ENCODE data around the gene SELENOF. TPM values are rescaled to one million over a fixed set of nuclear protein-coding genes. Genes with fewer than 3 reads are reported as not detected.
"Not testable (repeated sequence)": the region's sequence is repeated elsewhere in the genome, so short reads cannot be mapped to it uniquely, and the experiment has no call there.

Gene SELENOF
- polyA plus RNA-seq, 3 donors, result 277 to 335 (median 278) TPM

GRCh38 chr1:86833461-86834215 is 80.3 kb downstream of the SELENOF start:
- DNase-seq (ENCODE audit: extremely low read depth in 1 of 11, low read depth in 9 of 11, low spot score in 4 of 11), result peak; percentile 52 to 84 (median 62)

DNA sequence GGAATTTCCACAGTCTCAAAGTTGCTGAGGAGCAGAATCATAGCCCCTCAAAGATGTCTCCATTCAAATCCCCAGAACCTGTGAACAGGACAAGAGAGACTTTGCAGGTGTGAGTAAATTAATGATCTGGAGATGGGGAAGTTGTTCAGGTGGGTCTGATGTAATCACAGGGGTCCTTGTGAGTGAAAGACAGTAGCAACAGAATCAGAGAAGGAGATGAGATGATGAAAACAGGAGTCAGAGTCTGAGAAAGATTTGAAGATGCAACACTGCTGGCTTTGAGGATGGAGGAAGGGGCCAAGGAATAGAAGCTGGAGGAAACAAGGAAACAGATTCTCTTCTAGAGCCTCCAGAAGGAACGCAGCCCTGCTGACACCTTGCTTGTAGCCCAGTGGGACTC is 81.5 kb downstream of the SELENOF start:
- no peak for DNase-seq (ENCODE audit: extremely low read depth in 1 of 11, low read depth in 9 of 11, low spot score in 4 of 11)

GRCh38 chr1:86829321-86829720 is 84.6 kb downstream of the SELENOF start:
- DNase-seq (ENCODE audit: extremely low read depth in 1 of 11, low read depth in 9 of 11, low spot score in 4 of 11), result no peak

- no peak for DNase-seq (ENCODE audit: extremely low read depth in 1 of 11, low read depth in 9 of 11, low spot score in 4 of 11)
Measured at GRCh38 chr1:86828024-86828423, 85.9 kb downstream of the SELENOF start.

GRCh38 chr1:86826856-86827255 is 87.1 kb downstream of the SELENOF start:
- DNase-seq (ENCODE audit: extremely low read depth in 1 of 11, low read depth in 9 of 11, low spot score in 4 of 11), result no peak

GRCh38 chr1:86825319-86825718 is 88.6 kb downstream of the SELENOF start:
- DNase-seq (ENCODE audit: extremely low read depth in 1 of 11, low read depth in 9 of 11, low spot score in 4 of 11), result no peak

DNA sequence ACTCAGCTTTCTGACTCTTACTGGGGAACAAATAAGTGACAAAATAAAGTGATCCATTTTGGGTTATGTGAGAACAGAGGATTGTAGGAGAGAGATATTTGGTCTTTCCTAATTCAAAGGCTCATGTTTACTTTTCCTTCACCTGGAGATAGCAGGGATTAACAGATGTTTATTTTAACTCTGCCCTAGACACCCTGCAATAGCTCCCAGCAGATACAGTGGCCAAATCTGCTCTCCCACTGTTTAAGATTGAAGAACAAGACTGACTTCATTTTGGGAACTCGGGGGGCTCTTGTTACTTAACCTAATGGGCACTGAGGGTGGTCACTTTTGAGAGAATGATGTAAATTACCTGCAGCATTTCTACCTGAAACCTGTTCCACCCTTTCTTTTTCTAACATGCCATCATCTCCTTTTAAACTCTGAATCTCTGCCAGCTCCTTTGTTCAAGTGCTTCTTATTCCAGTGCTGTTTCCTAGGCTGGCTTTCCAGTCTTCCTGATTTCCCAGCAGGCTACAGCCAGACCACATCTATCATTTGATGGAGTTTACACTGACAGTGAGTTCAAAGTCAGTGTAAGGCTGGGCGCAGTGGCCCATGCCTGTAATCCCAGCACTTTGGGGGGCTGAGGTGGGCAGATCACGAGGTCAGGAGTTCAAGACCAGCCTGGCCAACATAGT is 90.0 kb downstream of the SELENOF start:
- no peak for DNase-seq (ENCODE audit: extremely low read depth in 1 of 11, low read depth in 9 of 11, low spot score in 4 of 11)

DNA sequence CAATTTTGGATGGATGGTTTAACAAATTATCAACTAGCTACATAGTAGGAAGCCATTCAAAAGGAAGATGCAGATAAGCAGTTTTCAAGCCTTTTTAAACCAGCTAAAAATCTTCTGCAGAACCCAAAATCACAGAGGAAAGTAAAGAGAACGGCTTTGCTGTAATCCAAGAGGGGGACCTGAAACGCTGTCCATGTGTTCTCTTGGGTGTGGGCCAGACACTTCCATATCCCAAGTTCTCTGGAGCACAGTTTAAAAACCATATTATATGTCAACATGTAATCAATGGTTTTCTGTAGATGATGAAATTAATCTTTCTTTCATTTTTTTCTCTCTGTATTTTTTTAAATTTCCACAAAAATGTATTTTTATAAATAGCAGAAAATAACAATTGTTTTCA is 90.5 kb downstream of the SELENOF start:
- DNase-seq (ENCODE audit: extremely low read depth in 1 of 11, low read depth in 9 of 11, low spot score in 4 of 11), result no peak

- DNase-seq (ENCODE audit: extremely low read depth in 1 of 11, low read depth in 9 of 11, low spot score in 4 of 11), result no peak
Measured at GRCh38 chr1:86822459-86822858, 91.5 kb downstream of the SELENOF start.

DNA sequence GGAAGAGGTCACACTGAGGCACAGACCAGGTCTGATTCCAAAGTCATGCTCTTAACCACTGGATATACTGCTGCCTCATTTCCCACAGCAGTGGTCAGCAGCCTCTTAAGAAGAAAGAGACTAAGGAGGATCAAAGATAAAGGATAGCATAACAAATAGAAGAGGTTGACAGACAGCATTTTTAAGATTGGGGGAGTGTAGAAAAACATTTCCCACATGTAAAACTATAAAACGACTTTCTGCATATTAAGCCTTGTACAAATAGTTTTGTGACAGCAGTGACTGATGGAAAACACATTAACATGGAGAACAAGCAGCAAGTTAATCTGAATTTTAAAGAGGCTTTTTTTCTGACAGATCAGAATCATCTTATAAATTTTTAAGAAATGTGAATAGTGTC is 92.0 kb downstream of the SELENOF start:
- peak in 6 of 11 donors; percentile 6 to 41 (median 11) for DNase-seq (ENCODE audit: extremely low read depth in 1 of 11, low read depth in 9 of 11, low spot score in 4 of 11)

- DNase-seq (ENCODE audit: extremely low read depth in 1 of 11, low read depth in 9 of 11, low spot score in 4 of 11), result not testable (repeated sequence)
Measured at GRCh38 chr1:86819970-86820369, 94.0 kb downstream of the SELENOF start.

- DNase-seq (ENCODE audit: extremely low read depth in 1 of 11, low read depth in 9 of 11, low spot score in 4 of 11), result not testable (repeated sequence)
Measured at GRCh38 chr1:86817246-86817826, 96.6 kb downstream of the SELENOF start.

DNA sequence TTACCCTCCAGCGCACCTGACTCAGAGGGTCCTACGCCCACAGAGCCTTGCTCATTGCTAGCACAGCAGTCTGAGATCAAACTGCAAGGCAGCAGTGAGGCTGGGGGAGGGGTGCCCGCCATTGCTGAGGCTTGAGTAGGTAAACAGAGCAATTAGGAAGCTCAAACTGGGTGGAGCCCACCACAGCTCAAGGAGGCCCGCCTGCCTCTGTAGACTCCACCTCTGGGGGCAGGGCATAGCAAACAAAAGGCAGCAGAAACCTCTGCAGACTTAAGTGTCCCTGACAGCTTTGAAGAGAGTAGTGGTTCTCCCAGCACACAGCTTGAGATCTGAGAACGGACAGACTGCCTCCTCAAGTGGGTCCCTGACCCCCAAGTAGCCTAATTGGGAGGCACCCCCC is 99.8 kb downstream of the SELENOF start:
- DNase-seq (ENCODE audit: extremely low read depth in 1 of 11, low read depth in 9 of 11, low spot score in 4 of 11), result not testable (repeated sequence)

Other genes with a start within 250 kb of the SELENOF start
- 10 to 100 TPM; 71.6 to 87.3 (median 74.6) TPM for gene SH3GLB1, start 209.6 kb downstream of the SELENOF start, polyA plus RNA-seq (ENCODE audit: insufficient read length in 3 of 3)
- 10 to 100 TPM; 39.1 to 50.2 (median 47.3) TPM for gene HS2ST1, start 509 bp upstream of the SELENOF start, polyA plus RNA-seq (ENCODE audit: insufficient read length in 3 of 3)